GM19324 (cell line): ENCODE data around the gene ZNF275.
"Not testable (repeated sequence)": the region's sequence is repeated elsewhere in the genome, so short reads cannot be mapped to it uniquely, and the experiment has no call there.

Source experiments
- ATAC-seq: cut with Tn5 transposase; IDR thresholded peaks from one replicate; pipeline ENCODE4 v1.9.1; 2021; ENCODE audit warnings: mild to moderate bottlenecking, moderate library complexity; ENCODE audit not compliant: unreplicated experiment, low FRiP score

ZNF275 gene

GRCh38 chrX:153333821-153334653, at the start of gene ZNF275:
Gene ZNF275 (plus strand): TSS chrX:153334153. CDS start chrX:153336680, 2,527 bp downstream.
- ATAC-seq: peak; percentile 94

GRCh38 chrX:153285678-153286077, 48.3 kb upstream of the ZNF275 start:
- ATAC-seq: not testable (repeated sequence)

- not testable (repeated sequence) for ATAC-seq
These were observed 45.1 kb upstream of the ZNF275 start for GRCh38 chrX:153288807-153289206.

GRCh38 chrX:153293485-153294071, 40.4 kb upstream of the ZNF275 start:
- not testable (repeated sequence) for ATAC-seq

- ATAC-seq: no peak
These were observed 36.6 kb upstream of the ZNF275 start for GRCh38 chrX:153297376-153297775.

- ATAC-seq: no peak
These were observed 34.1 kb upstream of the ZNF275 start for GRCh38 chrX:153299855-153300254.

GRCh38 chrX:153301746-153302145, 32.2 kb upstream of the ZNF275 start:
- no peak for ATAC-seq

- ATAC-seq: no peak
These were observed 31.2 kb upstream of the ZNF275 start for GRCh38 chrX:153302796-153303195.

- no peak for ATAC-seq
These were observed 30.4 kb upstream of the ZNF275 start for GRCh38 chrX:153303276-153304262.

GRCh38 chrX:153304988-153305736, 28.8 kb upstream of the ZNF275 start:
- ATAC-seq: no peak

- no peak for ATAC-seq
These were observed 28.0 kb upstream of the ZNF275 start for GRCh38 chrX:153305972-153306371.

- no peak for ATAC-seq
These were observed 27.3 kb upstream of the ZNF275 start for GRCh38 chrX:153306527-153307115.

GRCh38 chrX:153307276-153308178, 26.4 kb upstream of the ZNF275 start:
- ATAC-seq: no peak

- no peak for ATAC-seq
These were observed 23.1 kb upstream of the ZNF275 start for GRCh38 chrX:153310901-153311300.

GRCh38 chrX:153312041-153312440, 21.9 kb upstream of the ZNF275 start:
- ATAC-seq: no peak

GRCh38 chrX:153312842-153313241, 21.1 kb upstream of the ZNF275 start:
- ATAC-seq: no peak

GRCh38 chrX:153317306-153317705, 16.6 kb upstream of the ZNF275 start:
- ATAC-seq: no peak

GRCh38 chrX:153317996-153318722, 15.8 kb upstream of the ZNF275 start:
- ATAC-seq: no peak
